Right renal cortex interstitium (tissue), 3 donors: ENCODE results near the gene AFP. TPM values are rescaled to one million over a fixed set of nuclear protein-coding genes. Genes with fewer than 3 reads are reported as not detected.

Experiments
- DNase-seq, 3 donors: peaks; one replicate each; pipeline ENCODE4 v3.0.0-alpha.2; 2013; ENCODE audit warnings: low read depth in 3 of 3, low spot score in 2 of 3
- polyA plus RNA-seq, 3 donors: library from polyadenylated mRNA; unstranded; fragments of 120-200 nt; gene quantifications; one replicate each; pipeline ENCODE4 v1.2.1, GENCODE V29; 2013; ENCODE audit not compliant: insufficient read length in 3 of 3

AFP gene
- polyA plus RNA-seq, 3 donors, result 746 to 1,253 (median 1,062) TPM

DNA sequence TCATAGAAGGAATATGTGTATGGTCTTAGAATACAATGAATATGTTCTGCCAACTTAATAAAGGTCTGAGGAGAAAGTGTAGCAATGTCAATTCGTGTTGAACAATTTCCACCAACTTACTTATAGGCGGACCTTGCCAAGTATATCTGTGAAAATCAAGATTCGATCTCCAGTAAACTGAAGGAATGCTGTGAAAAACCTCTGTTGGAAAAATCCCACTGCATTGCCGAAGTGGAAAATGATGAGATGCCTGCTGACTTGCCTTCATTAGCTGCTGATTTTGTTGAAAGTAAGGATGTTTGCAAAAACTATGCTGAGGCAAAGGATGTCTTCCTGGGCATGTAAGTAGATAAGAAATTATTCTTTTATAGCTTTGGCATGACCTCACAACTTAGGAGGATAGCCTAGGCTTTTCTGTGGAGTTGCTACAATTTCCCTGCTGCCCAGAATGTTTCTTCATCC lies 22.7 kb upstream of the AFP start:
- no peak for DNase-seq

DNA sequence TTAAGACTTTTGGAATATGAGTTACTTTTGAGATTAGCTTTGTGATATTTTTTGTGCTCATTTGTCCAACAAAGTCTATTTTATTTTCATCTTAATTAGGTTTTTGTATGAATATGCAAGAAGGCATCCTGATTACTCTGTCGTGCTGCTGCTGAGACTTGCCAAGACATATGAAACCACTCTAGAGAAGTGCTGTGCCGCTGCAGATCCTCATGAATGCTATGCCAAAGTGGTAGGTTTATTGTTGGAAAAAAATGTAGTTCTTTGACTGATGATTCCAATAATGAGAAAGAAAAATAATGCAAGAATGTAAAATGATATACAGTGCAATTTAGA lies 21.1 kb upstream of the AFP start:
- no peak for DNase-seq

DNA sequence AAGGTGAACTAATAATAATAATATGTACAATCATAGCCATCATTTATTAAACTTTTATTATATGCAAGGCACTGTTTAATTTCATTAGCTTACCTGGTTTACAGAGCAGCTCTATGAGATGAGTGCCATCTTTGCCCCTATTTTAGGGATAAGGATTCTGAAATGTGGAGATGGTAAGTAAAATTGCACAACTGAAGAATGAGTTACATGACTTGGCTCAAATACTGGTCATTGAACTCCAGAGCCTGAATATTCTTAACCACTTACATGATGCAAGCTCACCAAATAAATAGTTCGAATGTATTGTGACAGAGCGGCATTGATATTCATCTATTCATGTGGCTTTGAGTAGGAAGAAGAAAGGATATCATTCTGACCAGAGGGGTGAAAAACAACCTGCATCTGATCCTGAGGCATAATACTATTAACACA lies 20.2 kb upstream of the AFP start:
- DNase-seq, result no peak

DNA sequence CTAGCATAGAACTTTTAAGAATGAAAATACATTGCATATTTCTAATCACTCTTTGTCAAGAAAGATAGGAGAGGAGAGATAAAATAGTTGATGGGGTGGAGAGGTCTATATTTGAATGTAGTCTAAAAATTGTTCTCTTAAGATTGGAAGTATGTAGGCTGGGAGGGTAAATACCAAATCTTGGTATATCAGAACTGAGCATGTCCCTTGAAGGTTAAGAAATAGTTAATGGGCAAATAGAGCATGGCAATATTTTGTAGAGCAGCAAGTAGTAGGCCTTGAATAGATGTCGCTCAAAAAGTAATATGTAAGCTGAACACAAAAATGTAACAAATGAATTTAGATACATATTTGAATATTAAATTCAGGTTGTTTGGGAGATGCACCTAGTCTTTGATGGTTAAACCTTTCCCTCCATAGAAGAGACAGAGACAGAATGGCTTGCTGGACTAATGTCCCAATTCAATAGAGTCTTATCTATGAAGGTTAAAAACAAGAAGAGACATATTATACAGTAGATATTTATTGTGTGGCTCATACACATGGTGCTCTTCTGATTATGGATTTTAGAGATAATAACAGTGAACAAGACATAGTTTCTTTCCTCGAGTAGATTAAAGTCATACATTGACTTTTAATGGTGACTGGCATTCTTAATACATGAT lies 19.5 kb upstream of the AFP start:
- DNase-seq, result no peak

DNA sequence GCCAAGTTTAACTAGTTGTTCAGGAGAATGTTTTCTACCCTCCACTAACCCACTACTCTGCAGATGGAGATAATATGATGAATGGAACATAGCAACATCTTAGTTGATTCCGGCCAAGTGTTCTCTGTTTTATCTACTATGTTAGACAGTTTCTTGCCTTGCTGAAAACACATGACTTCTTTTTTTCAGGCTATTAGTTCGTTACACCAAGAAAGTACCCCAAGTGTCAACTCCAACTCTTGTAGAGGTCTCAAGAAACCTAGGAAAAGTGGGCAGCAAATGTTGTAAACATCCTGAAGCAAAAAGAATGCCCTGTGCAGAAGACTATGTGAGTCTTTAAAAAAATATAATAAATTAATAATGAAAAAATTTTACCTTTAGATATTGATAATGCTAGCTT lies 18.7 kb upstream of the AFP start:
- no peak for DNase-seq

DNA sequence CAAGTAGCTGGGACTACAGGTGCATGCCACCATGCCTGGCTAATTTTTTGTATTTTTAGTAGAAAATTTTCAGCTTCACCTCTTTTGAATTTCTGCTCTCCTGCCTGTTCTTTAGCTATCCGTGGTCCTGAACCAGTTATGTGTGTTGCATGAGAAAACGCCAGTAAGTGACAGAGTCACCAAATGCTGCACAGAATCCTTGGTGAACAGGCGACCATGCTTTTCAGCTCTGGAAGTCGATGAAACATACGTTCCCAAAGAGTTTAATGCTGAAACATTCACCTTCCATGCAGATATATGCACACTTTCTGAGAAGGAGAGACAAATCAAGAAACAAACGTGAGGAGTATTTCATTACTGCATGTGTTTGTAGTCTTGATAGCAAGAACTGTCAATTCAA lies 18.0 kb upstream of the AFP start:
- DNase-seq, result no peak

DNA sequence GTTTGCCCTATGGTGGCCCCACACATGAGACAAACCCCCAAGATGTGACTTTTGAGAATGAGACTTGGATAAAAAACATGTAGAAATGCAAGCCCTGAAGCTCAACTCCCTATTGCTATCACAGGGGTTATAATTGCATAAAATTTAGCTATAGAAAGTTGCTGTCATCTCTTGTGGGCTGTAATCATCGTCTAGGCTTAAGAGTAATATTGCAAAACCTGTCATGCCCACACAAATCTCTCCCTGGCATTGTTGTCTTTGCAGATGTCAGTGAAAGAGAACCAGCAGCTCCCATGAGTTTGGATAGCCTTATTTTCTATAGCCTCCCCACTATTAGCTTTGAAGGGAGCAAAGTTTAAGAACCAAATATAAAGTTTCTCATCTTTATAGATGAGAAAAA lies 17.3 kb upstream of the AFP start:
- no peak for DNase-seq

DNA sequence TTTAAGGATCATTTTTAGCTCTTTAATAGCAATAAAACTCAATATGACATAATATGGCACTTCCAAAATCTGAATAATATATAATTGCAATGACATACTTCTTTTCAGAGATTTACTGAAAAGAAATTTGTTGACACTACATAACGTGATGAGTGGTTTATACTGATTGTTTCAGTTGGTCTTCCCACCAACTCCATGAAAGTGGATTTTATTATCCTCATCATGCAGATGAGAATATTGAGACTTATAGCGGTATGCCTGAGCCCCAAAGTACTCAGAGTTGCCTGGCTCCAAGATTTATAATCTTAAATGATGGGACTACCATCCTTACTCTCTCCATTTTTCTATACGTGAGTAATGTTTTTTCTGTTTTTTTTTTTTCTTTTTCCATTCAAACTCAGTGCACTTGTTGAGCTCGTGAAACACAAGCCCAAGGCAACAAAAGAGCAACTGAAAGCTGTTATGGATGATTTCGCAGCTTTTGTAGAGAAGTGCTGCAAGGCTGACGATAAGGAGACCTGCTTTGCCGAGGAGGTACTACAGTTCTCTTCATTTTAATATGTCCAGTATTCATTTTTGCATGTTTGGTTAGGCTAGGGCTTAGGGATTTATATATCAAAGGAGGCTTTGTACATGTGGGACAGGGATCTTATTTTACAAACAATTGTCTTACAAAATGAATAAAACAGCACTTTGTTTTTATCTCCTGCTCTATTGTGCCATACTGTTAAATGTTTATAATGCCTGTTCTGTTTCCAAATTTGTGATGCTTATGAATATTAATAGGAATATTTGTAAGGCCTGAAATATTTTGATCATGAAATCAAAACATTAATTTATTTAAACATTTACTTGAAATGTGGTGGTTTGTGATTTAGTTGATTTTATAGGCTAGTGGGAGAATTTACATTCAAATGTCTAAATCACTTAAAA lies 16.6 kb upstream of the AFP start:
- no peak for DNase-seq

DNA sequence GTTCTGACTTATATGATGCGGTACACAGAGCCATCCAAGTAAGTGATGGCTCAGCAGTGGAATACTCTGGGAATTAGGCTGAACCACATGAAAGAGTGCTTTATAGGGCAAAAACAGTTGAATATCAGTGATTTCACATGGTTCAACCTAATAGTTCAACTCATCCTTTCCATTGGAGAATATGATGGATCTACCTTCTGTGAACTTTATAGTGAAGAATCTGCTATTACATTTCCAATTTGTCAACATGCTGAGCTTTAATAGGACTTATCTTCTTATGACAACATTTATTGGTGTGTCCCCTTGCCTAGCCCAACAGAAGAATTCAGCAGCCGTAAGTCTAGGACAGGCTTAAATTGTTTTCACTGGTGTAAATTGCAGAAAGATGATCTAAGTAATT lies 15.4 kb upstream of the AFP start:
- no peak for DNase-seq

DNA sequence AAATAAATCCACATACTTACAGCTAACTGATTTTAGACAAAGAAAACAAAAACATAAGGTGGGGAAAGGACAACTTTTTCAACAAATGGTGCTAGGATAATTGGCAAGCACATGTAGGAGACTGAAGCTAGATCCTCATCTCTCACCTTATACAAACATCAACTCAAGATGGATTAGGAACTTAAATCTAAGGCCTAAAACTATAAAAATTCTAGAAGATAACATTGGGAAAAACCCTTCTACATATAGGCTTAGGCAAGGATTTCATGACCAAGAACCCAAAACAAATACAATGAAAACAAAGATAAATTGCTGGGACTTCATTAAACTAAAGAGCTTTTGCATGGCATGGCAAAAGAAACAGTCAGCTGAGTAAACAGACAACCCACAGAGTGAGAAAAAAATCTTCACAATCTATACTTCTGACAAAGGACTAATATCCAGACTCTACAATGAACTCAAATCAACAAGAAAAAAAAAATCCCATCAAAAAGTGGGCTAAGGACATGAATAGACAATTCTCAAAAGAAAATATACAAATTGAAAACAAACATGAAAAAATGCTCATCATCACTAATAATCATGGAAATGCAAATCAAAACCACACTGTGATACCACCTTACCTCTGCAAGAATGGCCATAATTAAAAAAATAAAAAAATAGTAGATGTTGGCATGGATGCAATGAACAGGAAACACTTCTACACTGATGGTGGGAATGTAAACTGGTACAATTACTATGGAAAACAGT lies 14.1 kb upstream of the AFP start:
- DNase-seq, result no peak

DNA sequence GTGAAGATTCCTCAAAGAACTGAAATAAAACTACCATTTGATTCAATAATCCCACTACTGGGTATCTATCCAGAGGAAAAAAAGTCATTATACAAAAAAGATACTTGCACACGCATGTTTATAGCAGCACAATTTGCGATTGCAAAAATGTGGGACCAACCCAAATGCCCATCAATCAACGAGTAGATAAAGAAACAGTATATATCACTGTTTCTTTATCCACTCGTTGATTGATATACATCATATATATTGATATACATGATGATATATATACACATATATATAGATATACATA lies 13.6 kb upstream of the AFP start:
- no peak for DNase-seq

DNA sequence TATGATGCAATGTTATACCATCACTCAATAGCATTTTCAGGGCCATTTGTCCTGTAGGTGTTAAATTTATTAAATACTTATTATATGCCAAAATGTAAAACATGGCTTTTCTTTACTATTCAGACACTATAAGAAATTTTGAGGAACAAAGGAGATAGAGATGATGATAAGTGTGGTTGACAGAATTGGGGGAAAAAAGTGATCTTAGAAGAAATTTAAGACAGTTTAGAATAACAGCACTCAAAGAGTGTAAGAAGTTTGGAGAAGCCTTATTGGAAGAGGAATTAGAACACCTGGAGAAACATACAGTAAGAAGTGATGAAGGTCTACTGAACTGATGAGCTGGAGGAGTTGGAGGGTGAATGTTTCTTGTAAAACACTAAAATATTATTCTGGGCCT lies 12.8 kb upstream of the AFP start:
- no peak for DNase-seq

DNA sequence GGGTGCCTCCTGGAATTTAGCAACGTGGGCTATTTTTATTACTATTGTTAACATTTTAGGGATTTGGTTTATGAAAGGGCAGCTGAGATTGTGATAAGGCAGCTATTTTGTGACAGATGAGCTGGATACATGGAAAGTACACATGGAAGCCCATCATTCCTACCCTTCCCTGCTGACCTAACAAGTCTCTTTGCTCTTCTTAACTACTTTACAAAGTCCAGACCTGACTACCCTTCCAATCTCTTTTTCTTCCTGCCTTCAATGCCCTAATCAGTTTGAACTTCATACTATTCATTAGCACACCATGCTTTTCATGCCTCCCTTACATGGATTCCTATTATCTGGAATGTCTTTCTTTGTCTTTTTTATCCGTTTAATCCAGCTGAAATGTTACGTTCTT lies 9.4 kb upstream of the AFP start:
- no peak for DNase-seq

DNA sequence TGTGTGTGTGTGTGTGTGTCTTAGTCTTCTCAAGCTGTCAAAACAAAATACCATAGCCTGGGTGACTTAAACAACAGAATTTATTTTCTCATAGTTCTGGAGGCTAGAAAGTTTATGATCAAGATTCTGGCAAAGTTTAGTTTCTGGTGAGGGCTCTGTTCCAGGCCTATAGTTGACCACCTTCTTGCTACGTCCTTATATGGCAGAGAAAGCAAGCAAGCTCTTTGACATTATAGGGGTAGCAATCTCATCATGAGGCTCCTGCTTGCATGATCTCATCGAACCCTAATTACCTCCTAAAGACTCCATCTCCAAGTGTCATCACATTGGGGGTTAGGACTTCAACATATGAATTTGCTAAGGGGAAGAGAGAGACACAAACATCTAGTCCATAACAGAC lies 6.9 kb upstream of the AFP start:
- no peak for DNase-seq

DNA sequence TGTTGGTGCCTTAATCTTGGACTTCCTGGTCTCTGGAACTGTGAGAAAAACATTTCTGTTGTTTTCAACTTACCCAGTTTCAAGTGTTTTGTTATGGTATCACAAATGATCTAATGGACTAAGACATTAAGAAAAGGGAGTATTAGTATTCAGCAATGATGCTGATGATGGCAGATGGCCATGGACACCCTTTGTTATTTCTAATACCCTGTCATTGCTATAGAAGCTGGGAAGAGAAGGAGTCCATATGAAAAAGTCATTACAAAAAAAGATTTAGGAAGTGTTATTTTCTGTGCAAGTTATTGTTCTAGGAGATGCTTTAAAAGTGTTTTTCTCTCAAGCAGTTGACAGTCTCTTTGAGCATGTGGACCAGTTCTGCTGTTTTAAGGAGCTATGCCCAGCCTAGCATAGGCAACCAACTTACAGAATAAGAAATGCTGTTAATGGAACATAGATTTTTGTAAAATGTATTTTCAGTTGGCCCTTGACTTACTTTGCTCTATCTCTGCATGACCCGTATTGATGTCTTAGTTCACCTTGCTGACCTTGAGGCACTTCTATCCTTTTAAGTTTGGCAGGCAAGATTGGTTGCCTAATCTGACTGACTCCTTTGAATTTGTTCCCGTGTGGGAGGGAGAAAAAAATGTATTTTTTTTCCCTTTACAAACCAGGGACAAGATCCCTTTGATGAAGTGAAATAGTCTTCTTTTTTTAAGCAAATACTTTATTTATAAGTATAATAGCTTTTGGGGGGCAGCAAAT lies 6.0 kb upstream of the AFP start:
- no peak for DNase-seq

DNA sequence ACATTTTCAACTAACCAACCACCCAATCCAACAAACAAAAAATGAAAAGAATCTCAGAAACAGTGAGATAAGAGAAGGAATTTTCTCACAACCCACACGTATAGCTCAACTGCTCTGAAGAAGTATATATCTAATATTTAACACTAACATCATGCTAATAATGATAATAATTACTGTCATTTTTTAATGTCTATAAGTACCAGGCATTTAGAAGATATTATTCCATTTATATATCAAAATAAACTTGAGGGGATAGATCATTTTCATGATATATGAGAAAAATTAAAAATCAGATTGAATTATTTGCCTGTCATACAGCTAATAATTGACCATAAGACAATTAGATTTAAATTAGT lies 4.2 kb upstream of the AFP start:
- no peak for DNase-seq

DNA sequence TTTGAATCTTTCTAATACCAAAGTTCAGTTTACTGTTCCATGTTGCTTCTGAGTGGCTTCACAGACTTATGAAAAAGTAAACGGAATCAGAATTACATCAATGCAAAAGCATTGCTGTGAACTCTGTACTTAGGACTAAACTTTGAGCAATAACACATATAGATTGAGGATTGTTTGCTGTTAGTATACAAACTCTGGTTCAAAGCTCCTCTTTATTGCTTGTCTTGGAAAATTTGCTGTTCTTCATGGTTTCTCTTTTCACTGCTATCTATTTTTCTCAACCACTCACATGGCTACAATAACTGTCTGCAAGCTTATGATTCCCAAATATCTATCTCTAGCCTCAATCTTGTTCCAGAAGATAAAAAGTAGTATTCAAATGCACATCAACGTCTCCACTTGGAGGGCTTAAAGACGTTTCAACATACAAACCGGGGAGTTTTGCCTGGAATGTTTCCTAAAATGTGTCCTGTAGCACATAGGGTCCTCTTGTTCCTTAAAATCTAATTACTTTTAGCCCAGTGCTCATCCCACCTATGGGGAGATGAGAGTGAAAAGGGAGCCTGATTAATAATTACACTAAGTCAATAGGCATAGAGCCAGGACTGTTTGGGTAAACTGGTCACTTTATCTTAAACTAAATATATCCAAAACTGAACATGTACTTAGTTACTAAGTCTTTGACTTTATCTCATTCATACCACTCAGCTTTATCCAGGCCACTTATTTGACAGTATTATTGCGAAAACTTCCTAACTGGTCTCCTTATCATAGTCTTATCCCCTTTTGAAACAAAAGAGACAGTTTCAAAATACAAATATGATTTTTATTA lies 3.6 kb upstream of the AFP start:
- no peak for DNase-seq

DNA sequence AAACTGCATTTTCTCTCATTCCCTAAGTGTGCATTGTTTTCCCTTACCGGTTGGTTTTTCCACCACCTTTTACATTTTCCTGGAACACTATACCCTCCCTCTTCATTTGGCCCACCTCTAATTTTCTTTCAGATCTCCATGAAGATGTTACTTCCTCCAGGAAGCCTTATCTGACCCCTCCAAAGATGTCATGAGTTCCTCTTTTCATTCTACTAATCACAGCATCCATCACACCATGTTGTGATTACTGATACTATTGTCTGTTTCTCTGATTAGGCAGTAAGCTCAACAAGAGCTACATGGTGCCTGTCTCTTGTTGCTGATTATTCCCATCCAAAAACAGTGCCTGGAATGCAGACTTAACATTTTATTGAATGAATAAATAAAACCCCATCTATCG lies 2.9 kb upstream of the AFP start:
- no peak for DNase-seq

DNA sequence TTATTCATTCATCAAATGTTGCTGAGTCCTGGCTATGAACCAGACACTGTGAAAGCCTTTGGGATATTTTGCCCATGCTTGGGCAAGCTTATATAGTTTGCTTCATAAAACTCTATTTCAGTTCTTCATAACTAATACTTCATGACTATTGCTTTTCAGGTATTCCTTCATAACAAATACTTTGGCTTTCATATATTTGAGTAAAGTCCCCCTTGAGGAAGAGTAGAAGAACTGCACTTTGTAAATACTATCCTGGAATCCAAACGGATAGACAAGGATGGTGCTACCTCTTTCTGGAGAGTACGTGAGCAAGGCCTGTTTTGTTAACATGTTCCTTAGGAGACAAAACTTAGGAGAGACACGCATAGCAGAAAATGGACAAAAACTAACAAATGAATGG lies 1.7 kb upstream of the AFP start:
- no peak for DNase-seq
